Gastroesophageal sphincter (tissue), 4 donors: ENCODE data around the gene GTSF1L. TPM values are rescaled to one million over a fixed set of nuclear protein-coding genes. Genes with fewer than 3 reads are reported as not detected.

ENCODE experiments used
- ATAC-seq: fragments of 150-250 bp; one replicate; pipeline ENCODE4 v1.9.1; 2016; ENCODE audit warnings: mild to moderate bottlenecking, moderate library complexity
- H3K27ac ChIP-seq, 4 donors: fragments of 200-600 bp; sonication (generic) in 3 of 4; 1 replicate in 3 of 4; 2 replicates in 1 of 4; pipeline ENCODE4 v1.5.1; 2016 to 2019
- H3K27me3 ChIP-seq: fragments of 200-600 bp; sonication (generic); one replicate; pipeline ENCODE4 v1.5.1; 2019
- H3K36me3 ChIP-seq, 2 donors: fragments of 200-600 bp; sonication (generic); one replicate each; pipeline ENCODE4 v1.5.1; 2019; ENCODE audit warnings: control low read depth in 1 of 2
- H3K4me1 ChIP-seq, 3 donors: fragments of 200-600 bp; sonication (generic); 1 replicate in 2 of 3; 2 replicates in 1 of 3; pipeline ENCODE4 v1.5.1; 2016 to 2019; ENCODE audit warnings: control low read depth in 2 of 3
- H3K4me3 ChIP-seq, 2 donors: fragments of 200-600 bp; sonication (generic); one replicate each; pipeline ENCODE4 v1.5.1; 2019; ENCODE audit warnings: mild to moderate bottlenecking in 1 of 2, moderate library complexity in 1 of 2
- H3K9me3 ChIP-seq, 3 donors: fragments of 200-600 bp; sonication (generic); one replicate each; pipeline ENCODE4 v1.5.1; 2017 to 2019; ENCODE audit warnings: control low read depth in 2 of 3
- CTCF ChIP-seq, 4 experiments: fragments of 200-600 bp in 2 of 4; fragments of 450-650 bp in 2 of 4; sonication (generic) in 1 of 4; IDR thresholded peaks; one replicate each; pipeline ENCODE4 v1.5.1; 2017 to 2019; ENCODE audit warnings: antibody characterized with exemption in 4 of 4, mild to moderate bottlenecking in 2 of 4, moderate library complexity in 2 of 4
- EP300 ChIP-seq: sonication (generic); formaldehyde crosslinking; IDR thresholded peaks from one replicate; pipeline ENCODE4 v1.6.1; 2017; ENCODE audit warnings: antibody characterized with exemption, mild to moderate bottlenecking
- POLR2A ChIP-seq, 2 donors: fragments of 450-650 bp; IDR thresholded peaks; one replicate each; pipeline ENCODE4 v1.6.1; 2017; ENCODE audit warnings: antibody characterized with exemption in 2 of 2, mild to moderate bottlenecking in 2 of 2, moderate library complexity in 1 of 2
- POLR2AphosphoS5 ChIP-seq: sonication (generic); formaldehyde crosslinking; IDR thresholded peaks from one replicate; pipeline ENCODE4 v1.6.1; 2017; ENCODE audit warnings: antibody characterized with exemption
- WGBS, 2 donors: methylation state at CpG; one replicate each; pipeline ENCODE4 v1.1.5; 2018; ENCODE audit warnings: low coverage in 1 of 2; 5-methylcytosine and 5-hydroxymethylcytosine counted together
- total RNA-seq, 4 donors: library from RNA; depleted of rRNA; stranded (reverse); fragments of >200 nt; gene quantifications; one replicate each; pipeline ENCODE4 v1.1.0, GENCODE V29; 2016

Gene GTSF1L
- total RNA-seq, 4 donors from 2014 or later = not detected

- no peak overlapping the region for H3K4me3 ChIP-seq
- H3K9me3 ChIP-seq = no peaks in the 10 kb centered on the region
- no peaks in the 10 kb centered on the region for H3K27me3 ChIP-seq
- TF ChIP-seq POLR2A (IDR thresholded peaks at IDR 0.05) = no peak
- TF ChIP-seq CTCF (IDR thresholded peaks at IDR 0.05) = no peak
- TF ChIP-seq POLR2AphosphoS5 = no peak
- TF ChIP-seq EP300 = no peak
- 38 to 86% methylated on average over 1 to 4 of the region's 8 CpGs for WGBS, 2 donors
- H3K27ac ChIP-seq = no peak overlapping the region
- no peak for ATAC-seq
- H3K4me1 ChIP-seq = no peaks in the 10 kb centered on the region
- no peaks in the 10 kb centered on the region for H3K36me3 ChIP-seq
Measured at GRCh38 chr20:43681468-43681942, 45.3 kb downstream of the GTSF1L start.

- no peak overlapping the region for H3K27ac ChIP-seq
- H3K27me3 ChIP-seq = no peaks in the 10 kb centered on the region
- H3K4me1 ChIP-seq = no peaks in the 10 kb centered on the region
- H3K36me3 ChIP-seq = no peaks in the 10 kb centered on the region
- no peak for TF ChIP-seq POLR2AphosphoS5
- no peak for TF ChIP-seq CTCF (IDR thresholded peaks at IDR 0.05)
- no peak for TF ChIP-seq POLR2A (IDR thresholded peaks at IDR 0.05)
- no peak for TF ChIP-seq EP300
- ATAC-seq = no peak
- WGBS, 2 donors = 79 to 84% methylated on average over 7 of the region's 7 CpGs
- H3K4me3 ChIP-seq = no peak overlapping the region
- no peaks in the 10 kb centered on the region for H3K9me3 ChIP-seq
Measured at GRCh38 chr20:43680981-43681380, 45.8 kb downstream of the GTSF1L start.

GRCh38 chr20:43676368-43676767 lies 50.4 kb downstream of the GTSF1L start:
- ATAC-seq = no peak
- H3K27me3 ChIP-seq = peaks cover 30% of the 10 kb centered on the region
- H3K9me3 ChIP-seq = no peaks in the 10 kb centered on the region
- no peak for TF ChIP-seq POLR2AphosphoS5
- no peak for TF ChIP-seq CTCF (IDR thresholded peaks at IDR 0.05)
- no peak for TF ChIP-seq POLR2A (IDR thresholded peaks at IDR 0.05)
- no peak for TF ChIP-seq EP300
- 94 to 100% methylated on average over 2 to 5 of the region's 5 CpGs for WGBS, 2 donors
- H3K36me3 ChIP-seq = no peaks in the 10 kb centered on the region
- H3K27ac ChIP-seq = no peak overlapping the region
- H3K4me3 ChIP-seq = no peak overlapping the region
- no peaks in the 10 kb centered on the region for H3K4me1 ChIP-seq

Other genes starting within 250 kb of the GTSF1L start
- gene L3MBTL1, start 219.3 kb downstream of the GTSF1L start, total RNA-seq = 10 to 100 TPM in 2 of 4 donors, 1 to 10 TPM in 2; 7.5 to 34.7 (median 15.7) TPM
- 1 to 10 TPM in 1 of 4 donors, under 1 TPM in 1, not detected in 2; 0.16 to 2.2 TPM for gene SGK2, start 168.0 kb downstream of the GTSF1L start, total RNA-seq
- 10 to 100 TPM; 13.6 to 22.1 (median 16.7) TPM for gene IFT52, start 136.1 kb downstream of the GTSF1L start, total RNA-seq
- gene MYBL2, start 59.9 kb downstream of the GTSF1L start, total RNA-seq = under 1 TPM in 1 of 4 donors, not detected in 3; 0.20 TPM
- gene TOX2, start 187.8 kb upstream of the GTSF1L start, total RNA-seq = 10 to 100 TPM; 16.4 to 47.8 (median 40.3) TPM